Naive thymus-derived CD4-positive, alpha-beta T cell (primary cell): ENCODE data around the gene GRIK4. TPM values are rescaled to one million over a fixed set of nuclear protein-coding genes. Genes with fewer than 3 reads are reported as not detected.

Experiments
- ATAC-seq: fragments of 150-1000 bp; cut with Tn5 transposase; 2 replicates; pipeline ENCODE4 v1.10.0; 2021; ENCODE audit warnings: mild to moderate bottlenecking, moderate library complexity
- CTCF ChIA-PET: fragments of 350-600 bp; sonication (Branson Sonifier 250); formaldehyde crosslinking; loops from one replicate; lab custom pipeline; 2021; ENCODE audit warnings: antibody characterized with exemption; lab: Charles Lee
- POLR2A ChIA-PET: fragments of 350-600 bp; sonication (Branson Sonifier 250); formaldehyde crosslinking; loops from one replicate; lab custom pipeline; 2021; ENCODE audit warnings: antibody characterized with exemption, inconsistent platforms; lab: Charles Lee
- DNase-seq, 9 donors: peaks; one replicate each; pipeline versions ENCODE4 v3.0.0 to v3.0.0-alpha.2; 2020 to 2022; ENCODE audit warnings: mixed read lengths in 1 of 9
- H3K27ac ChIP-seq: one replicate; pipeline ENCODE4 v1.7.0; 2013; ENCODE audit warnings: mild to moderate bottlenecking, low read depth, low read length, moderate library complexity
- H3K27me3 ChIP-seq, 2 donors: one replicate each; pipeline ENCODE4 v1.7.0; 2013; ENCODE audit warnings: low read length in 2 of 2, mild to moderate bottlenecking in 2 of 2, moderate library complexity in 2 of 2; ENCODE audit not compliant: control insufficient read depth in 2 of 2, insufficient read depth in 2 of 2
- H3K36me3 ChIP-seq, 3 experiments: 1 replicate in 2 of 3; 2 replicates in 1 of 3; pipeline ENCODE4 v1.7.0; 2013; ENCODE audit warnings: low read length in 3 of 3, mild to moderate bottlenecking in 3 of 3, moderate library complexity in 1 of 3; ENCODE audit not compliant: insufficient read depth in 3 of 3, control insufficient read depth in 2 of 3
- H3K4me1 ChIP-seq, 2 donors: one replicate each; pipeline ENCODE4 v1.7.0; 2013; ENCODE audit warnings: low read length in 2 of 2, mild to moderate bottlenecking in 2 of 2, moderate library complexity in 1 of 2; ENCODE audit not compliant: control insufficient read depth in 2 of 2, insufficient read depth in 2 of 2
- H3K4me3 ChIP-seq: 2 replicates; pipeline ENCODE4 v1.7.0; 2013; ENCODE audit warnings: mild to moderate bottlenecking, low read length
- H3K9me3 ChIP-seq, 3 experiments: 1 replicate in 2 of 3; 2 replicates in 1 of 3; pipeline ENCODE4 v1.7.0; 2013; ENCODE audit warnings: low read length in 3 of 3; ENCODE audit not compliant: control insufficient read depth in 2 of 3
- H3K27ac Mint-ChIP-seq, 9 donors: one replicate each; pipeline ENCODE4 v1.8.0; 2020 to 2022; ENCODE audit warnings: mixed read lengths in 9 of 9, mild to moderate bottlenecking in 8 of 9, moderate library complexity in 5 of 9, inconsistent platforms in 2 of 9
- H3K27me3 Mint-ChIP-seq, 5 donors: one replicate each; pipeline ENCODE4 v1.8.0; 2021 to 2022; ENCODE audit warnings: mixed read lengths in 5 of 5, mild to moderate bottlenecking in 1 of 5
- H3K36me3 Mint-ChIP-seq, 5 donors: one replicate each; pipeline ENCODE4 v1.8.0; 2020 to 2022; ENCODE audit warnings: mixed read lengths in 5 of 5, mild to moderate bottlenecking in 3 of 5, inconsistent platforms in 1 of 5
- H3K4me1 Mint-ChIP-seq, 7 donors: one replicate each; pipeline ENCODE4 v1.8.0; 2020 to 2022; ENCODE audit warnings: mixed read lengths in 7 of 7, mild to moderate bottlenecking in 3 of 7, inconsistent platforms in 1 of 7
- H3K4me3 Mint-ChIP-seq, 10 donors: one replicate each; pipeline ENCODE4 v1.8.0; 2020 to 2022; ENCODE audit warnings: mild to moderate bottlenecking in 10 of 10, mixed read lengths in 10 of 10, moderate library complexity in 6 of 10, inconsistent platforms in 2 of 10
- H3K9me3 Mint-ChIP-seq, 11 donors: one replicate each; pipeline ENCODE4 v1.8.0; 2020 to 2022; ENCODE audit warnings: mixed read lengths in 11 of 11, mild to moderate bottlenecking in 4 of 11, inconsistent platforms in 1 of 11, moderate library complexity in 1 of 11
- intact Hi-C, 2 donors: fragments of 100-400 bp; cut with micrococcal nuclease; formaldehyde crosslinking; loops; one replicate each; pipeline ENCODE4 v1.15.1; 2023
- polyA plus RNA-seq, 2 donors: library from polyadenylated mRNA; unstranded; fragments of 300-500 nt; fragmentation: Illumina TruSeq; gene quantifications; one replicate each; pipeline ENCODE4 v1.2.3, GENCODE V29; 2021
- total RNA-seq, 6 experiments: library from RNA in 5 of 6; stranded (reverse) in 5 of 6; gene quantifications; 1 replicate in 5 of 6; 2 replicates in 1 of 6; pipeline ENCODE4 v1.2.3 and lab custom pipeline; 2021 to 2026

Gene GRIK4
- total and polyA plus RNA-seq, 7 experiments from 2014 or later, result 0.93 to 3.8 TPM; not detected in 5

- intact Hi-C loops, result no loop called here
- DNase-seq (no peak), ATAC-seq (no peak)
- peaks cover 5 to 40% (median 17%) of the 10 kb centered on the region in 5 donors for H3K27me3 Mint-ChIP-seq
- Histone ChIP-seq H3K36me3 (no peaks in the 10 kb centered on the region), H3K9me3 (no peaks in the 10 kb centered on the region), H3K4me3 (no peak overlapping the region), H3K27me3 (no peaks in the 10 kb centered on the region), H3K4me1 (no peaks in the 10 kb centered on the region), H3K27ac (no peak overlapping the region)
- no peak overlapping the region for H3K27ac Mint-ChIP-seq
- CTCF ChIA-PET, result no interaction called here
- peaks cover 0 to 15% (median 0%) of the 10 kb centered on the region in 7 donors for H3K4me1 Mint-ChIP-seq
- no peaks in the 10 kb centered on the region for H3K36me3 Mint-ChIP-seq
- POLR2A ChIA-PET, result no interaction called here
- no peak overlapping the region for H3K4me3 Mint-ChIP-seq
- peaks cover 0 to 2% (median 0%) of the 10 kb centered on the region in 11 donors for H3K9me3 Mint-ChIP-seq
Observed at GRCh38 chr11:120914601-120915000, 403.1 kb downstream of the GRIK4 start.

GRCh38 chr11:120917559-120918239, 406.2 kb downstream of the GRIK4 start:
- H3K27ac Mint-ChIP-seq, result no peak overlapping the region
- Histone ChIP-seq H3K27me3 (no peaks in the 10 kb centered on the region), H3K9me3 (no peaks in the 10 kb centered on the region), H3K36me3 (no peaks in the 10 kb centered on the region), H3K4me1 (no peaks in the 10 kb centered on the region), H3K4me3 (no peak overlapping the region), H3K27ac (no peak overlapping the region)
- ATAC-seq (no peak), DNase-seq (no peak)
- H3K9me3 Mint-ChIP-seq, result no peaks in the 10 kb centered on the region
- ChIA-PET POLR2A (no interaction called here), CTCF (no interaction called here)
- H3K4me3 Mint-ChIP-seq, result no peak overlapping the region
- H3K36me3 Mint-ChIP-seq, result no peaks in the 10 kb centered on the region
- intact Hi-C loops, result no loop called here
- H3K4me1 Mint-ChIP-seq, result peaks cover 0 to 2% (median 0%) of the 10 kb centered on the region in 7 donors
- peaks cover under 1 to 21% (median 3%) of the 10 kb centered on the region in 5 donors for H3K27me3 Mint-ChIP-seq

GRCh38 chr11:120918257-120918656, 406.7 kb downstream of the GRIK4 start:
- ChIA-PET CTCF (no interaction called here), POLR2A (no interaction called here)
- H3K36me3 ChIP-seq, result no peaks in the 10 kb centered on the region
- intact Hi-C loops, result no loop called here
- no peak overlapping the region for H3K27ac Mint-ChIP-seq
- ATAC-seq, result no peak
- no peaks in the 10 kb centered on the region for H3K9me3 ChIP-seq
- no peaks in the 10 kb centered on the region for H3K4me1 ChIP-seq
- no peaks in the 10 kb centered on the region for H3K9me3 Mint-ChIP-seq
- no peak overlapping the region for H3K4me3 ChIP-seq
- H3K4me1 Mint-ChIP-seq, result peaks cover 0 to 2% (median 0%) of the 10 kb centered on the region in 7 donors
- H3K36me3 Mint-ChIP-seq, result no peaks in the 10 kb centered on the region
- peaks cover 0 to 21% (median 3%) of the 10 kb centered on the region in 5 donors for H3K27me3 Mint-ChIP-seq
- no peak for DNase-seq
- H3K27ac ChIP-seq, result no peak overlapping the region
- H3K4me3 Mint-ChIP-seq, result no peak overlapping the region
- H3K27me3 ChIP-seq, result no peaks in the 10 kb centered on the region

- Mint-ChIP-seq H3K27me3 (peaks cover 0 to 20% (median 3%) of the 10 kb centered on the region in 5 donors), H3K27ac (no peak overlapping the region), H3K4me3 (no peak overlapping the region), H3K4me1 (peaks cover 0 to 2% (median 0%) of the 10 kb centered on the region in 7 donors), H3K9me3 (no peaks in the 10 kb centered on the region), H3K36me3 (no peaks in the 10 kb centered on the region)
- Histone ChIP-seq H3K9me3 (no peaks in the 10 kb centered on the region), H3K4me1 (no peaks in the 10 kb centered on the region), H3K27me3 (no peaks in the 10 kb centered on the region), H3K27ac (no peak overlapping the region), H3K4me3 (no peak overlapping the region), H3K36me3 (no peaks in the 10 kb centered on the region)
- ChIA-PET POLR2A (no interaction called here), CTCF (interaction anchor here (1.4 kb wide), 1 partner anchor 13 kb away, joined by 3 read pairs; no protein-coding TSS in a partner anchor)
- intact Hi-C loops, result no loop called here
- no peak for ATAC-seq
- no peak for DNase-seq
Observed at GRCh38 chr11:120919045-120919444, 407.5 kb downstream of the GRIK4 start.

GRCh38 chr11:120919566-120919965, 408.0 kb downstream of the GRIK4 start:
- H3K4me1 ChIP-seq, result no peaks in the 10 kb centered on the region
- Mint-ChIP-seq H3K4me1 (peaks cover 0 to 2% (median 0%) of the 10 kb centered on the region in 7 donors), H3K9me3 (no peaks in the 10 kb centered on the region), H3K27ac (no peak overlapping the region), H3K27me3 (peaks cover 0 to 15% (median 3%) of the 10 kb centered on the region in 5 donors), H3K4me3 (no peak overlapping the region), H3K36me3 (no peaks in the 10 kb centered on the region)
- CTCF ChIA-PET, result interaction anchor here (1.4 kb wide), 1 partner anchor 13 kb away, joined by 3 read pairs; no protein-coding TSS in a partner anchor
- no peak for DNase-seq
- H3K36me3 ChIP-seq, result no peaks in the 10 kb centered on the region
- intact Hi-C loops, result no loop called here
- no peak overlapping the region for H3K27ac ChIP-seq
- no peak for ATAC-seq
- H3K9me3 ChIP-seq, result no peaks in the 10 kb centered on the region
- POLR2A ChIA-PET, result no interaction called here
- H3K27me3 ChIP-seq, result no peaks in the 10 kb centered on the region
- no peak overlapping the region for H3K4me3 ChIP-seq

GRCh38 chr11:120923866-120924508, 412.4 kb downstream of the GRIK4 start:
- Mint-ChIP-seq H3K27ac (no peak overlapping the region), H3K4me1 (no peaks in the 10 kb centered on the region), H3K9me3 (no peaks in the 10 kb centered on the region), H3K27me3 (peaks cover 0 to 3% (median 0%) of the 10 kb centered on the region in 5 donors), H3K4me3 (no peak overlapping the region), H3K36me3 (no peaks in the 10 kb centered on the region)
- Histone ChIP-seq H3K9me3 (no peaks in the 10 kb centered on the region), H3K27me3 (no peaks in the 10 kb centered on the region), H3K4me1 (no peaks in the 10 kb centered on the region), H3K36me3 (no peaks in the 10 kb centered on the region), H3K4me3 (no peak overlapping the region), H3K27ac (no peak overlapping the region)
- ChIA-PET CTCF (interaction anchor here (0.6 kb wide), 1 partner anchor 1368 kb away, joined by 3 read pairs; no protein-coding TSS in a partner anchor), POLR2A (no interaction called here)
- intact Hi-C loops, result no loop called here
- ATAC-seq (no peak), DNase-seq (no peak)
